IMR-90 (cell line): ENCODE results near the gene LRRC26. TPM values are rescaled to one million over a fixed set of nuclear protein-coding genes. Genes with fewer than 3 reads are reported as not detected.

Experiments
- ATAC-seq: fragments of 200-7000 bp; cut with Tn5 transposase; 2 replicates; pipeline ENCODE4 v1.9.1; 2020; ENCODE audit warnings: low read depth, mild to moderate bottlenecking, moderate library complexity
- BruUV-seq: library from RNA; stranded (reverse); fragments of 400-500 nt; replicated peaks from 2 replicates; lab custom pipeline; 2021; lab: Mats Ljungman, UMichigan
- CTCF ChIA-PET: fragments of 300-600 bp; formaldehyde crosslinking; extraction: SDS; loops from one replicate; lab custom pipeline; 2021; ENCODE audit warnings: antibody characterized with exemption; lab: Yijun Ruan, JAX
- POLR2A ChIA-PET: fragments of 300-600 bp; sonication (Branson Sonifier 250); formaldehyde crosslinking; loops from one replicate; lab custom pipeline; 2022; ENCODE audit warnings: antibody characterized with exemption; ENCODE audit not compliant: unreplicated experiment; lab: Charles Lee
- DNase-seq: peaks from one replicate; pipeline ENCODE4 v3.0.0; 2013
- H2AFZ ChIP-seq: replicated peaks from 2 replicates; pipeline ENCODE3; 2013; ENCODE audit warnings: low read length, mild to moderate bottlenecking; ENCODE audit not compliant: poor library complexity
- H2AK5ac ChIP-seq: 2 replicates; pipeline ENCODE4 v1.6.1; 2013; ENCODE audit warnings: low read depth, low read length, inconsistent platforms
- H2AK9ac ChIP-seq: replicated peaks from 2 replicates; pipeline ENCODE3; 2013; ENCODE audit warnings: mild to moderate bottlenecking, low read depth, low read length, moderate library complexity; ENCODE audit not compliant: poor library complexity
- H2BK120ac ChIP-seq: 2 replicates; pipeline ENCODE4 v1.6.1; 2013; ENCODE audit warnings: low read depth, low read length, inconsistent platforms
- H2BK15ac ChIP-seq: 3 replicates; pipeline ENCODE4 v1.6.1; 2013; ENCODE audit warnings: low read depth, low read length, inconsistent platforms
- H2BK20ac ChIP-seq: 2 replicates; pipeline ENCODE4 v1.6.1; 2013; ENCODE audit warnings: low read depth, mild to moderate bottlenecking, inconsistent platforms, low read length, moderate library complexity
- H2BK5ac ChIP-seq: 2 replicates; pipeline ENCODE4 v1.6.1; 2013; ENCODE audit warnings: mild to moderate bottlenecking, low read depth, low read length, inconsistent platforms; ENCODE audit not compliant: poor library complexity, severe bottlenecking
- H3K14ac ChIP-seq: replicated peaks from 2 replicates; pipeline ENCODE4 v1.6.1; 2013; ENCODE audit warnings: low read depth, low read length, inconsistent platforms
- H3K18ac ChIP-seq: 2 replicates; pipeline ENCODE4 v1.6.1; 2013; ENCODE audit warnings: low read depth, low read length, control low read depth
- H3K23ac ChIP-seq: 2 replicates; pipeline ENCODE4 v1.6.1; 2013; ENCODE audit warnings: low read depth, low read length, inconsistent platforms
- H3K27ac ChIP-seq: 2 replicates; pipeline ENCODE4 v1.5.1; 2013; ENCODE audit warnings: mild to moderate bottlenecking, control low read depth, low read length; ENCODE audit not compliant: insufficient read depth
- H3K27me3 ChIP-seq: 2 replicates; pipeline ENCODE4 v1.6.1; 2013; ENCODE audit warnings: low read length; ENCODE audit not compliant: control insufficient read depth, insufficient read depth
- H3K36me3 ChIP-seq: 2 replicates; pipeline ENCODE4 v1.6.1; 2013; ENCODE audit warnings: low read length, mixed read lengths; ENCODE audit not compliant: control insufficient read depth, insufficient read depth
- H3K4ac ChIP-seq: 2 replicates; pipeline ENCODE4 v1.6.1; 2013; ENCODE audit warnings: low read depth, low read length, inconsistent platforms
- H3K4me1 ChIP-seq: 2 replicates; pipeline ENCODE4 v1.6.1; 2013; ENCODE audit warnings: low read length, mixed read lengths; ENCODE audit not compliant: control insufficient read depth, insufficient read depth
- H3K4me2 ChIP-seq: 2 replicates; pipeline ENCODE4 v1.6.1; 2013; ENCODE audit warnings: low read depth, mild to moderate bottlenecking, control low read depth, low read length, moderate library complexity
- H3K4me3 ChIP-seq: 2 replicates; pipeline ENCODE4 v1.5.1; 2013; ENCODE audit warnings: low read depth, mild to moderate bottlenecking, control low read depth, low read length, moderate library complexity; ENCODE audit not compliant: insufficient read depth
- H3K56ac ChIP-seq: 2 replicates; pipeline ENCODE4 v1.6.1; 2013; ENCODE audit warnings: low read length, inconsistent platforms; ENCODE audit not compliant: insufficient read depth; ENCODE audit errors: extremely low read depth
- H3K79me1 ChIP-seq, 2 experiments: 2 replicates each; pipeline ENCODE4 v1.6.1; 2013; ENCODE audit warnings: low read length in 2 of 2, inconsistent platforms in 1 of 2, low read depth in 1 of 2
- H3K9ac ChIP-seq: 2 replicates; pipeline ENCODE4 v1.6.1; 2013; ENCODE audit warnings: low read depth, low read length, control low read depth
- H3K9me1 ChIP-seq: 2 replicates; pipeline ENCODE4 v1.6.1; 2013; ENCODE audit warnings: low read length, inconsistent platforms; ENCODE audit not compliant: insufficient read depth
- H3K9me3 ChIP-seq: 2 replicates; pipeline ENCODE4 v1.6.1; 2013; ENCODE audit warnings: low read length; ENCODE audit not compliant: control insufficient read depth, insufficient read depth
- H4K20me1 ChIP-seq: 2 replicates; pipeline ENCODE4 v1.6.1; 2013; ENCODE audit warnings: low read length, inconsistent platforms; ENCODE audit not compliant: insufficient read depth
- H4K5ac ChIP-seq: 2 replicates; pipeline ENCODE4 v1.6.1; 2013; ENCODE audit warnings: mild to moderate bottlenecking, low read depth, low read length, control low read depth
- H4K8ac ChIP-seq, 2 experiments: 2 replicates each; pipeline ENCODE4 v1.6.1; 2013; ENCODE audit warnings: low read depth in 2 of 2, low read length in 2 of 2, control low read depth in 1 of 2, inconsistent platforms in 1 of 2
- H4K91ac ChIP-seq: 2 replicates; pipeline ENCODE4 v1.6.1; 2013; ENCODE audit warnings: low read depth, low read length, inconsistent platforms; ENCODE audit not compliant: insufficient read depth
- CHD1 ChIP-seq: IDR thresholded peaks from 2 replicates; pipeline ENCODE4 v1.6.1; 2012; ENCODE audit warnings: low read depth, low read length, improper control_type of control experiment
- POLR2A ChIP-seq: IDR thresholded peaks from 2 replicates; pipeline ENCODE4 v1.6.1; 2012; ENCODE audit warnings: mild to moderate bottlenecking, low read depth, low read length
- WGBS, 2 experiments: methylation state at CpG; one replicate each; pipeline versions ENCODE4 v1.1.5 to v1.1.7; 2013; ENCODE audit warnings: missing lambda C conversion rate in 2 of 2; ENCODE audit not compliant: insufficient read length in 1 of 2; ENCODE audit errors: extremely low coverage in 2 of 2; 5-methylcytosine and 5-hydroxymethylcytosine counted together
- dilution Hi-C: fragments of 300-500 bp; cut with HindIII; formaldehyde crosslinking; loops from one replicate; pipeline ENCODE4 v1.14.3; 2018; ENCODE audit warnings: low sequenced_read_pairs; ENCODE audit not compliant: unreplicated experiment
- in situ Hi-C: fragments of 300-500 bp; cut with MboI; formaldehyde crosslinking; loops from 3 replicates; pipeline ENCODE4 v1.14.3; 2019; ENCODE audit warnings: low sequenced_read_pairs, inconsistent platforms, mixed read lengths
- intact Hi-C: fragments of 100-400 bp; cut with micrococcal nuclease; formaldehyde crosslinking; loops from 2 replicates; pipeline ENCODE4 v1.10.0; 2022
- polyA plus RNA-seq, 3 experiments: library from polyadenylated mRNA; depleted of rRNA; stranded (reverse); fragments of >200 nt; gene quantifications; 2 replicates each; pipeline ENCODE4 v1.2.3, GENCODE V29; 2012; ENCODE audit warnings: low replicate concordance in 1 of 3
- total RNA-seq: library from RNA; depleted of rRNA; stranded (reverse); fragments of >200 nt; gene quantifications from 2 replicates; pipeline ENCODE4 v1.2.3, GENCODE V29; 2012

Gene LRRC26
- total and polyA plus RNA-seq, 2 of the 4 experiments (the other 2 are of a cell fraction): not detected

DNA sequence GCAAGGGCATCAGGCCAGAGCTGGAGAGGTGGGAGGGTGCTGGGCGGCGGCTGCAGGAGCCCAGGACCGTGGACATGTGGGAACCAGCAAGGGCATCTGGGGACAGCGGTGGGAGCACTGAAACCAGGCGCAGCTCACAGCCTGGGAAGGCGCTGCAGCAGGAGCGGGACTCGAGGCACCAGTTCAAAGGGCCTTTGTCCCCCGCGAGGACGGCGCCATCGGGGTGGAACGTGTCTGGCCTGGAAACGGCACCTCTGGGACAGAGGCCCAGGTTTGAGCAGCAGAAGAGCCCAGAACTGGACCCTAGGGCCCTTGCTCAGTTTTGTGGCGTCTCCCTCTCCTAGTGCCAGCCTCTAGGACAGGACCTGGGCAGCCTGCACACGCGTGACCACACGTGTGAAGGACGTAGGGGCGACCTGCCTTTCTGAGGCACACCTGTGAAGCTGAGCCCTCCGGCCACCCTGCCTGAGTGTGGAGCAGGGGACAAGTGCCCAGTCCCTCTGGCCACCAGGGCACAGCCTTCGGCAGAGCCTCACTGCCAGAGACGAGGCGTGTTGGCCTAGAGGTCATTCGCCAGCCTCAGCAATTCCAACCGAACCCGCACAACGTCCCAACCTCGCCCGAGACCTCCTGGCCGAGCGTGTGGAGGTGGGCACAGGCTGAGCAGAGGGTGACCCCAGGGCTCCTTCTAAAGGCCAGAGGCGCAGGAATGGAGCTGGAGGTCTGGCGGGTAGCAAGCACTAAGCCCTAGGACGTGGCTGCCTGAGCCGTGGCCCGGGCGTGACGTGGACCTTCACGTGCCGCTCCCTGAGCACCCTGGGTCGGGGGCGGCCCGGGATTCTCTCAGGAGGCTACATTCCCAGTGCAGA lies 4.2 kb upstream of the LRRC26 start:
- peaks cover 32% of the 10 kb centered on the region for H3K27me3 ChIP-seq
- H3K27ac ChIP-seq: no peak overlapping the region
- no peak overlapping the region for H3K9ac ChIP-seq
- H4K8ac ChIP-seq: no peak overlapping the region
- H3K23ac ChIP-seq: no peak overlapping the region
- no peak overlapping the region for H2BK15ac ChIP-seq
- in situ Hi-C loops: no loop called here
- ChIA-PET POLR2A (no interaction called here), CTCF (no interaction called here)
- ATAC-seq (no peak), DNase-seq (no peak)
- H3K79me1 ChIP-seq: no peaks in the 10 kb centered on the region
- H2AK9ac ChIP-seq: no peak overlapping the region
- no peak overlapping the region for H4K91ac ChIP-seq
- no peak overlapping the region for H2BK20ac ChIP-seq
- no TSS peak for BruUV-seq
- no peaks in the 10 kb centered on the region; the same call in 1 of the 2 replicates for H4K20me1 ChIP-seq
- 85% methylated on average over 36 of the region's 45 CpGs; no CpG with 5 or more reads in 1 of the 2 experiments for WGBS, 2 experiments
- no peak overlapping the region for H2BK120ac ChIP-seq
- H3K14ac ChIP-seq: no peak overlapping the region
- no peaks in the 10 kb centered on the region for H3K9me3 ChIP-seq
- peaks cover 13% of the 10 kb centered on the region for H3K36me3 ChIP-seq
- no peak overlapping the region for H4K5ac ChIP-seq
- H2AFZ ChIP-seq: no peak overlapping the region
- H3K9me1 ChIP-seq: no peaks in the 10 kb centered on the region
- intact Hi-C loops: no loop called here
- no peak overlapping the region for H3K56ac ChIP-seq
- no peak overlapping the region for H3K4me2 ChIP-seq
- no peak overlapping the region for H3K4ac ChIP-seq
- H3K4me1 ChIP-seq: peaks cover 2% of the 10 kb centered on the region
- H2AK5ac ChIP-seq: no peak overlapping the region
- no peak overlapping the region for H3K18ac ChIP-seq
- TF ChIP-seq CHD1 (no peak), POLR2A (no peak)
- dilution Hi-C loops: no loop called here
- no peak overlapping the region for H3K4me3 ChIP-seq
- no peak overlapping the region for H2BK5ac ChIP-seq
